ENCODE results near the gene ADGRL1.

DNA sequence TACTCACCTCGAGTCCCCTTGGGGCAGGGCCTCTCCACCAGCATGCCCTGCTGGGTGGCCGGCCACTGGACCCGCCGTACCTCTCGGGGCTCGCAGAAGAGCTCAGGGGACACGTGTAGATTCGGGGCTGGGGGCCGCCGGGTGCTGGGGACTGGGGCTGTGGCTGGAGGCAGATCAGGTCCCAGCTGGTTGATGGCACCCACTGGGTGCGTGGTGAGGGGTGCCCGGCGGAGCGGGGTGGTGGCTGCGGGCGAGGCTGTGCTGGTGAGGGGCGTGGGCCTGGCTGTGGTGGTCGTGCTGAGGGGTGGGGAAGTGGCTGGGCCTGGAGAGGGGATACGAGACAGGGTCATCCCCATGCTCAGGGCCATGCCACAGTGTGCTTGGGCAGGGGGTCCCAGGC is 44.7 kb downstream of the ADGRL1 start:
- no peak for TF ChIP-seq ZNF146 (CRISPR knock-in tag; IDR thresholded peaks at IDR 0.05; ENCODE audit: unreplicated experiment)
- TF ChIP-seq NELFE (IDR thresholded peaks at IDR 0.05; ENCODE audit: insufficient read depth, insufficient read length) = no peak
- no peak for TF ChIP-seq FOXO4 (CRISPR knock-in tag; IDR thresholded peaks at IDR 0.05)
- no peak for TF ChIP-seq SMAD4 (CRISPR knock-in tag; conservative IDR thresholded peaks at IDR 0.05)
- no peak for TF ChIP-seq ZNF668 (CRISPR knock-in tag; IDR thresholded peaks at IDR 0.05)
- TF ChIP-seq HDAC6 (IDR thresholded peaks at IDR 0.05; ENCODE audit: low read depth, low read length) = no peak
- TF ChIP-seq IRF9 (tag; IDR thresholded peaks at IDR 0.05) = no peak
- no peak for TF ChIP-seq SMAD3 (CRISPR knock-in tag; conservative IDR thresholded peaks at IDR 0.05)
- TF ChIP-seq FOXM1 (IDR thresholded peaks at IDR 0.05; ENCODE audit: low read depth) = no peak
- TF ChIP-seq FOXM1 (CRISPR knock-in tag; IDR thresholded peaks at IDR 0.05; ENCODE audit: low read depth) = no peak
- TF ChIP-seq NBN (IDR thresholded peaks at IDR 0.05; ENCODE audit: low read depth) = no peak
- no peak for TF ChIP-seq SRSF1 (IDR thresholded peaks at IDR 0.05; ENCODE audit: low read depth, low read length)
- TF ChIP-seq HDAC2 (IDR thresholded peaks at IDR 0.05) = no peak
